ENCODE measurements around the gene CCDC183.

The CCDC183 gene

GRCh38 chr9:136849960-136850865, 54.1 kb downstream of the CCDC183 start:
- DNase-seq (ENCODE audit: low read depth), result no peak

GRCh38 chr9:136850866-136851775, 55.0 kb downstream of the CCDC183 start:
- no peak for DNase-seq (ENCODE audit: low read depth)

- DNase-seq (ENCODE audit: low read depth), result no peak
Measured at GRCh38 chr9:136851941-136852663, 56.0 kb downstream of the CCDC183 start, which contains the start of gene MAMDC4. Gene MAMDC4 (plus strand): TSS chr9:136852346. CDS start chr9:136852417, 71 bp downstream.

DNA sequence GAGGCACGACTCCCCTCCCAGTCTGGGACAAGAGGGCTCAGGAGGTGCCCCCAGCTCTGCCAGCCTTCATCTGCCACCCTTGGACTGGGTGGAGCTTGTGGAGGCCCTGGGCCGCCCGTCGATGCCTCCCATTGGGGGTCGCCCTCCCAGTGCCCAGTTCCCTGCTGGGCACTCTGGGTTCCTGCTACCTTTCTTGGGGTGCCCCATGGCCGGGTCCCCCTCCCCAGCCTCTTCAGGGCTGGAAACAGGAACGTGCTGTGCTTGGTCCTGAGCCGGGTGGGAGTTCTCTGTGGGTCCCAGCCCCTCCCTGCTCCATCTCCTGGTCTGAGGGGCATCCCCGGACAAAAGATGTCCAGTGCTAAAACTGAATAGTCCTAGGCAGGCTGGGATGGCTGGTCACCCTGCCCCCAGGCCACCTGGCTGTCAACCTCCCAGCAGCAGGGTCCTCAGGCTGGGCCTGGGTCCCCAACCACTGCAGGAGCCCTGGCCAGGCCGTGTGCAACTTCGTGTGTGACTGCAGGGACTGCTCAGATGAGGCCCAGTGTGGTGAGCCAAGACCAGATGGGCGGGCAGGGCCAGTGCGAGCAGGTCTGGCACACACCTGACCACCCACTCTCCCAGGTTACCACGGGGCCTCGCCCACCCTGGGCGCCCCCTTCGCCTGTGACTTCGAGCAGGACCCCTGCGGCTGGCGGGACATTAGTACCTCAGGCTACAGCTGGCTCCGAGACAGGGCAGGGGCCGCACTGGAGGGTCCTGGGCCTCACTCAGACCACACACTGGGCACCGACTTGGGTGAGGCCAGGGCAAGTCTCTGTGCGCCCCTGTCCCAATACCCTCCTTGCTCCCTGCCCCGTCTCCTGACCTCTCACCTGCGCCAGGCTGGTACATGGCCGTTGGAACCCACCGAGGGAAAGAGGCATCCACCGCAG, 56.8 kb downstream of the CCDC183 start:
- DNase-seq (ENCODE audit: low read depth), result no peak

- DNase-seq (ENCODE audit: low read depth), result no peak
Measured at GRCh38 chr9:136853596-136854112, 57.5 kb downstream of the CCDC183 start.

- DNase-seq (ENCODE audit: low read depth), result no peak
Measured at GRCh38 chr9:136854113-136854841, 58.1 kb downstream of the CCDC183 start.

DNA sequence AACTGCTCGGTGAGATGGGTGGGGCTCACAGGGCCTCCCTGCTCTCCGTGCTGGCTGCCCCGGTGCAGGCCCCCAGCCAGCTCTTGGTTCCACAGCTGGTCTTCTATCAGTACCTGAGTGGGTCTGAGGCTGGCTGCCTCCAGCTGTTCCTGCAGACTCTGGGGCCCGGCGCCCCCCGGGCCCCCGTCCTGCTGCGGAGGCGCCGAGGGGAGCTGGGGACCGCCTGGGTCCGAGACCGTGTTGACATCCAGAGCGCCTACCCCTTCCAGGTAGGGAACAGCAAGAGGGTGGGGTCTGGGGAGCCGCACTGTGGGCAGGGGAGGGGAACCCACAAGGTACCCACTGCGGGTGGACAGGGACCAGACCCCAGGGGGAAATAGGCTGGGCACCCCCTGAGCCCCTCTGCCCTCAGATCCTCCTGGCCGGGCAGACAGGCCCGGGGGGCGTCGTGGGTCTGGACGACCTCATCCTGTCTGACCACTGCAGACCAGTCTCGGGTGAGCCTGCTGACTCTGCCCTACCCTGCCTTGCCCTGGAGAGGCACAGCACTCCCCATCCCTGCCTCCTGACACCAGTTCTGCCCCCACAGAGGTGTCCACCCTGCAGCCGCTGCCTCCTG, 58.8 kb downstream of the CCDC183 start:
- no peak for DNase-seq (ENCODE audit: low read depth)

- DNase-seq (ENCODE audit: low read depth), result no peak
Measured at GRCh38 chr9:136855461-136856078, 59.4 kb downstream of the CCDC183 start.

GRCh38 chr9:136856079-136856476, 59.9 kb downstream of the CCDC183 start:
- DNase-seq (ENCODE audit: low read depth), result no peak

GRCh38 chr9:136856541-136857141, 60.5 kb downstream of the CCDC183 start:
- DNase-seq (ENCODE audit: low read depth), result no peak

GRCh38 chr9:136857166-136857565, 61.0 kb downstream of the CCDC183 start:
- no peak for DNase-seq (ENCODE audit: low read depth)
